H1 (cell line): ENCODE results near the gene SIX5.

Experiments
- ATF2 ChIP-seq: IDR thresholded peaks from 2 replicates; pipeline ENCODE4 v1.6.1; 2012; ENCODE audit warnings: low read length, inconsistent platforms
- CEBPB ChIP-seq: IDR thresholded peaks from 2 replicates; pipeline ENCODE4 v1.6.1; 2012; ENCODE audit warnings: low read depth, low read length
- CTCF ChIP-seq, 3 experiments: IDR thresholded peaks; 1 replicate in 2 of 3; 2 replicates in 1 of 3; pipeline versions ENCODE4 v1.5.1 to v1.6.1; 2011; ENCODE audit warnings: low read length in 3 of 3, mild to moderate bottlenecking in 3 of 3, inconsistent platforms in 2 of 3, low read depth in 1 of 3, moderate library complexity in 1 of 3; ENCODE audit not compliant: insufficient read depth in 1 of 3; ENCODE audit errors: control extremely low read depth in 1 of 3
- HDAC6 ChIP-seq: IDR thresholded peaks from one replicate; pipeline ENCODE4 v1.7.1; 2012; ENCODE audit warnings: low read depth, mild to moderate bottlenecking, inconsistent platforms, low read length, moderate library complexity
- KDM5A ChIP-seq: fragments of 200-600 bp; IDR thresholded peaks from 2 replicates; pipeline ENCODE4 v1.7.1; 2012; ENCODE audit warnings: mild to moderate bottlenecking, low read length, inconsistent platforms, mixed read lengths
- NANOG ChIP-seq: IDR thresholded peaks from 2 replicates; pipeline ENCODE4 v1.6.1; 2011; ENCODE audit warnings: low read length, low read depth, mild to moderate bottlenecking, inconsistent platforms; ENCODE audit not compliant: insufficient read depth, poor library complexity, severe bottlenecking
- POLR2A ChIP-seq, 2 experiments: IDR thresholded peaks; 1 replicate in 1 of 2; 2 replicates in 1 of 2; pipeline ENCODE4 v1.6.1; 2011; ENCODE audit warnings: low read depth in 2 of 2, low read length in 2 of 2, mild to moderate bottlenecking in 2 of 2; ENCODE audit errors: control extremely low read depth in 1 of 2
- POLR2AphosphoS5 ChIP-seq: IDR thresholded peaks from 2 replicates; pipeline ENCODE4 v1.6.1; 2011; ENCODE audit warnings: low read depth, low read length
- RAD21 ChIP-seq, 2 experiments: IDR thresholded peaks in 1 of 2; conservative IDR thresholded peaks in 1 of 2; 2 replicates each; pipeline ENCODE4 v1.6.1; 2011; ENCODE audit warnings: low read depth in 2 of 2, low read length in 2 of 2, improper control_type of control experiment in 1 of 2, inconsistent platforms in 1 of 2, mild to moderate bottlenecking in 1 of 2, moderate library complexity in 1 of 2
- SP1 ChIP-seq: IDR thresholded peaks from 2 replicates; pipeline ENCODE4 v1.6.1; 2011; ENCODE audit warnings: low read depth, low read length
- TAF1 ChIP-seq: IDR thresholded peaks from 2 replicates; pipeline ENCODE4 v1.6.1; 2011; ENCODE audit warnings: mild to moderate bottlenecking, low read depth, low read length
- USF2 ChIP-seq: IDR thresholded peaks from 2 replicates; pipeline ENCODE4 v1.6.1; 2011; ENCODE audit warnings: low read length, improper control_type of control experiment

DNA sequence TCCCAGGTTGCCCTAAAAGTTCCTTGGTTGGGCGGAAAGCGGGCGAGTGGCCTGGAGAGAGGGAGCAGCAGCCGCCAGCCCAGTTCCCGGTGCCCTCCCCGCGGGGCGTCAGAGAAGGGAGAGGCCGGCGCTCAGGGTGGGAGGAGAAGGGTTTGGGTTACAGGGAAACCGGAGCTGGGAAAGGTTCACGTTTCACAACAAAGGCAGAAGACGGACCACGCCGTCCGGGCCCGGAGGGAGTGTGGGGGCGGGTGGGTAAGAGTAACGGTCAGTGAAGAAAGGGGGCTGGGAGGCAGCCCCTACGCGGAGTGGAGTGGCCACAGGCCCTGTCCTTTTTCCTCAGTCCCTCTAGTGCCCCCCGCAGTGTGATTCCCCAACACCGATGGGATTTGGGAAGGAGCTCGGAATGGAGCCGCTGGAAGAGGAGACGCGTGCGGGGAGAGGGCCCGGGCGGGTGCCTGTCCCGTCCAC lies 1.6 kb downstream of the SIX5 start:
- TF ChIP-seq CTCF (IDR thresholded peaks at IDR 0.05; ENCODE audit: control extremely low read depth in 1 of 3, insufficient read depth in 1 of 3, low read depth in 1 of 3, low read length in 3 of 3) (no peak), SP1 (no peak), USF2 (no peak), POLR2AphosphoS5 (no peak; the same call in 1 of the 2 replicates), TAF1 (no peak), NANOG (no peak), RAD21 (IDR thresholded peaks at IDR 0.05 in 1 of 2, conservative IDR thresholded peaks at IDR 0.05 in 1 of 2; ENCODE audit: low read depth in 2 of 2, low read length in 2 of 2) (no peak), CEBPB (no peak), POLR2A (IDR thresholded peaks at IDR 0.05; ENCODE audit: control extremely low read depth in 1 of 2, low read depth in 2 of 2, low read length in 2 of 2) (no peak), ATF2 (no peak), KDM5A (no peak), HDAC6 (no peak)
